ENCODE results near the gene EPHB6.

EPHB6 gene

GRCh38 chr7:142854372-142855113 is at the start of gene EPHB6:
Gene EPHB6, plus strand, starts transcription at chr7:142855076. Its CDS starts 8,152 bp downstream, at chr7:142863228.
- peak; percentile 86 for DNase-seq

GRCh38 chr7:142805350-142806021 is 49.4 kb upstream of the EPHB6 start:
- DNase-seq, result no peak

- DNase-seq, result no peak
Measured at GRCh38 chr7:142806022-142806356, 48.9 kb upstream of the EPHB6 start.

- DNase-seq, result peak; percentile 8
Measured at GRCh38 chr7:142806957-142807356, 47.9 kb upstream of the EPHB6 start.

- DNase-seq, result peak; percentile 78
Measured at GRCh38 chr7:142807855-142808460, 46.9 kb upstream of the EPHB6 start.

GRCh38 chr7:142808461-142808801 is 46.4 kb upstream of the EPHB6 start:
- no peak for DNase-seq

- peak; percentile 98 for DNase-seq
Measured at GRCh38 chr7:142808802-142809583, 45.9 kb upstream of the EPHB6 start.

GRCh38 chr7:142809671-142810070 is 45.2 kb upstream of the EPHB6 start:
- no peak for DNase-seq

GRCh38 chr7:142811154-142811737 is 43.6 kb upstream of the EPHB6 start:
- DNase-seq, result no peak

GRCh38 chr7:142812437-142813215 is 42.2 kb upstream of the EPHB6 start:
- DNase-seq, result no peak

- no peak for DNase-seq
Measured at GRCh38 chr7:142813226-142813625, 41.6 kb upstream of the EPHB6 start.

- no peak for DNase-seq
Measured at GRCh38 chr7:142813699-142814098, 41.2 kb upstream of the EPHB6 start.

- no peak for DNase-seq
Measured at GRCh38 chr7:142814451-142814850, 40.4 kb upstream of the EPHB6 start.

GRCh38 chr7:142815134-142815533 is 39.7 kb upstream of the EPHB6 start:
- no peak for DNase-seq

- DNase-seq, result no peak
Measured at GRCh38 chr7:142817506-142817905, 37.4 kb upstream of the EPHB6 start.

- DNase-seq, result no peak
Measured at GRCh38 chr7:142819530-142819929, 35.3 kb upstream of the EPHB6 start.

GRCh38 chr7:142822714-142823113 is 32.2 kb upstream of the EPHB6 start:
- no peak for DNase-seq

GRCh38 chr7:142827951-142828500 is 26.9 kb upstream of the EPHB6 start:
- DNase-seq, result no peak

GRCh38 chr7:142832417-142832816 is 22.5 kb upstream of the EPHB6 start:
- DNase-seq, result no peak

- no peak for DNase-seq
Measured at GRCh38 chr7:142833174-142834048, 21.5 kb upstream of the EPHB6 start.

- no peak for DNase-seq
Measured at GRCh38 chr7:142835487-142835886, 19.4 kb upstream of the EPHB6 start.
